GM12878 (cell line): ENCODE results near the gene EPX. TPM values are rescaled to one million over a fixed set of nuclear protein-coding genes. Genes with fewer than 3 reads are reported as not detected.

ENCODE experiments used
- ATAC-seq: fragments of 200-7000 bp; cut with Tn5 transposase; 3 replicates; pipeline ENCODE4 v1.9.1; 2020; ENCODE audit warnings: mild to moderate bottlenecking, moderate library complexity
- BruUV-seq: library from RNA; stranded (reverse); fragments of 400-500 nt; replicated peaks from 2 replicates; lab custom pipeline; 2021; lab: Mats Ljungman, UMichigan
- CTCF ChIA-PET: fragments of 300-600 bp; sonication (Branson Sonifier 250); formaldehyde crosslinking; extraction: SDS; loops from one replicate; lab custom pipeline; 2021; ENCODE audit warnings: inconsistent platforms; lab: Yijun Ruan, JAX
- POLR2A ChIA-PET: fragments of 350-600 bp; formaldehyde crosslinking; extraction: SDS; loops from one replicate; lab custom pipeline; 2021; ENCODE audit warnings: inconsistent platforms; lab: Charles Lee
- RAD21 ChIA-PET: fragments of 300-600 bp; sonication (Branson Sonifier 250); formaldehyde crosslinking; loops from one replicate; lab custom pipeline; 2023; ENCODE audit warnings: antibody characterized with exemption; ENCODE audit not compliant: unreplicated experiment; lab: Charles Lee
- SMC1A ChIA-PET: fragments of 300-600 bp; sonication (Branson Sonifier 250); formaldehyde crosslinking; loops from one replicate; lab custom pipeline; 2023; ENCODE audit not compliant: unreplicated experiment, uncharacterized antibody; lab: Charles Lee
- DNase-seq: peaks from one replicate; pipeline ENCODE4 v3.0.0-alpha.2; 2011; ENCODE audit warnings: low read depth, low spot score
- FAIRE-seq: peaks from 3 replicates; lab custom pipeline; 2011; peaks lifted over from hg19 to GRCh38; lab: Jason Lieb, UNC
- H2AFZ ChIP-seq: 2 replicates; pipeline ENCODE4 v1.6.0; 2011; ENCODE audit warnings: low read depth, low read length, control low read depth; ENCODE audit not compliant: control insufficient read depth
- H3K27ac ChIP-seq: 2 replicates; pipeline ENCODE4 v1.5.1; 2011; ENCODE audit warnings: control low read depth; ENCODE audit not compliant: control insufficient read depth, insufficient read depth
- H3K27me3 ChIP-seq, 2 experiments: replicated peaks in 1 of 2; 2 replicates each; pipeline versions ENCODE4 v1.6.0 to v1.6.1; 2011; ENCODE audit warnings: low read length in 1 of 2; ENCODE audit not compliant: control insufficient read depth in 2 of 2, insufficient read depth in 2 of 2
- H3K36me3 ChIP-seq, 2 experiments: 2 replicates each; pipeline ENCODE4 v1.5.1; 2011; ENCODE audit warnings: low read length in 1 of 2; ENCODE audit not compliant: control insufficient read depth in 2 of 2, insufficient read depth in 2 of 2
- H3K4me1 ChIP-seq: 2 replicates; pipeline ENCODE4 v1.6.1; 2011; ENCODE audit warnings: mild to moderate bottlenecking, low read length, moderate library complexity, mixed read lengths; ENCODE audit not compliant: control insufficient read depth, insufficient read depth
- H3K4me2 ChIP-seq: 2 replicates; pipeline ENCODE4 v1.6.0; 2011; ENCODE audit warnings: control low read depth; ENCODE audit not compliant: control insufficient read depth, insufficient read depth
- H3K4me3 ChIP-seq: fragments of 200-600 bp; sonication (generic); 2 replicates; pipeline ENCODE4 v1.5.1; 2016
- H3K79me2 ChIP-seq: 2 replicates; pipeline ENCODE4 v1.6.0; 2011; ENCODE audit warnings: low read length; ENCODE audit not compliant: control insufficient read depth, insufficient read depth
- H3K9ac ChIP-seq: 2 replicates; pipeline ENCODE4 v1.8.0; 2011; ENCODE audit warnings: low read length, control low read depth, mixed read lengths; ENCODE audit not compliant: control insufficient read depth, insufficient read depth
- H3K9me3 ChIP-seq: replicated peaks from 3 replicates; pipeline ENCODE4 v1.5.1; 2011; ENCODE audit warnings: mild to moderate bottlenecking, low read length; ENCODE audit not compliant: control insufficient read depth, insufficient read depth
- H4K20me1 ChIP-seq: 2 replicates; pipeline ENCODE4 v1.6.0; 2011; ENCODE audit not compliant: control insufficient read depth, insufficient read depth
- FOS ChIP-seq: IDR thresholded peaks from 3 replicates; pipeline ENCODE4 v1.6.1; 2011; ENCODE audit warnings: borderline replicate concordance; ENCODE audit not compliant: insufficient read length; ENCODE audit errors: extremely low read depth
- FOXM1 ChIP-seq: IDR thresholded peaks from 2 replicates; pipeline ENCODE4 v1.6.1; 2012; ENCODE audit warnings: low read depth, mild to moderate bottlenecking, inconsistent platforms, low read length, moderate library complexity
- IKZF1 ChIP-seq: fragments of 450-650 bp; conservative IDR thresholded peaks from 2 replicates; pipeline ENCODE4 v1.6.1; 2017; ENCODE audit warnings: antibody characterized with exemption, mild to moderate bottlenecking
- IKZF2 ChIP-seq, 2 experiments: fragments of 450-650 bp; IDR thresholded peaks; 2 replicates each; pipeline ENCODE4 v1.6.1; 2017; ENCODE audit warnings: mild to moderate bottlenecking in 2 of 2, moderate library complexity in 2 of 2
- JUNB ChIP-seq: IDR thresholded peaks from 2 replicates; pipeline ENCODE4 v1.6.1; 2016; ENCODE audit warnings: antibody characterized with exemption, mild to moderate bottlenecking
- LARP7 ChIP-seq: fragments of 450-650 bp; IDR thresholded peaks from 2 replicates; pipeline ENCODE4 v1.6.1; 2017; ENCODE audit warnings: mild to moderate bottlenecking
- MEF2A ChIP-seq: IDR thresholded peaks from 2 replicates; pipeline ENCODE4 v1.6.1; 2011; ENCODE audit warnings: low read depth, mild to moderate bottlenecking, low read length, moderate library complexity; ENCODE audit not compliant: insufficient read depth
- MEF2B ChIP-seq: fragments of 450-650 bp; IDR thresholded peaks from 2 replicates; pipeline ENCODE4 v1.6.1; 2018; ENCODE audit warnings: mild to moderate bottlenecking, moderate library complexity; ENCODE audit not compliant: partially characterized antibody, poor library complexity, severe bottlenecking
- MTA2 ChIP-seq: fragments of 450-650 bp; IDR thresholded peaks from 2 replicates; pipeline ENCODE4 v1.6.1; 2016; ENCODE audit warnings: low read depth, mild to moderate bottlenecking, moderate library complexity
- RELA ChIP-seq: fragments of 450-650 bp; IDR thresholded peaks from 2 replicates; pipeline ENCODE4 v1.8.0; 2014; ENCODE audit warnings: borderline replicate concordance; ENCODE audit not compliant: partially characterized antibody
- SIX5 ChIP-seq: IDR thresholded peaks from 2 replicates; pipeline ENCODE4 v1.6.1; 2011; ENCODE audit warnings: mild to moderate bottlenecking, low read depth, low read length, moderate library complexity; ENCODE audit not compliant: severe bottlenecking
- SREBF1 ChIP-seq: IDR thresholded peaks from 2 replicates; pipeline ENCODE4 v1.6.1; 2012; ENCODE audit warnings: mild to moderate bottlenecking, low read length
- STAT3 ChIP-seq: IDR thresholded peaks from 2 replicates; pipeline ENCODE4 v1.6.1; 2011; ENCODE audit warnings: low read depth, low read length, improper control_type of control experiment
- TCF3 ChIP-seq: IDR thresholded peaks from 2 replicates; pipeline ENCODE4 v1.6.1; 2012; ENCODE audit warnings: low read depth, mild to moderate bottlenecking, low read length, borderline replicate concordance; ENCODE audit not compliant: insufficient read depth
- ZNF24 ChIP-seq: fragments of 450-650 bp; IDR thresholded peaks from 2 replicates; pipeline ENCODE4 v1.6.1; 2017; ENCODE audit warnings: antibody characterized with exemption, mild to moderate bottlenecking
- ZZZ3 ChIP-seq: IDR thresholded peaks from 2 replicates; pipeline ENCODE4 v1.6.1; 2011; ENCODE audit warnings: low read depth; ENCODE audit not compliant: control insufficient read depth, insufficient read length
- WGBS: methylation state at CpG from one replicate; pipeline ENCODE4 v1.1.6; 2016; ENCODE audit warnings: low lambda C conversion rate; ENCODE audit not compliant: insufficient replicate concordance, insufficient coverage; ENCODE audit errors: missing lambda C conversion rate; 5-methylcytosine and 5-hydroxymethylcytosine counted together
- in situ Hi-C: fragments of 300-500 bp; cut with MboI; formaldehyde crosslinking; loops from 9 replicates; pipeline ENCODE4 v1.14.3; 2018; ENCODE audit warnings: mixed read lengths
- intact Hi-C: fragments of 100-400 bp; cut with micrococcal nuclease; formaldehyde crosslinking; loops from one replicate; pipeline ENCODE4 v1.14.2; 2022; ENCODE audit not compliant: unreplicated experiment
- polyA plus RNA-seq, 11 experiments: library from polyadenylated mRNA; depleted of rRNA in 4 of 11; unstranded in 6 of 11; stranded (reverse) in 5 of 11; fragments of >200 nt; fragmentation: Nextera tagmentation in 4 of 11; fragmentation: Illumina TruSeq in 1 of 11; extraction: Ambion mirVana in 4 of 11; extraction: Trizol in 1 of 11; gene quantifications; 1 replicate in 1 of 11; 2 replicates in 10 of 11; pipeline versions ENCODE4 v1.2.1 to v1.2.3, GENCODE V29; 2011 to 2016; ENCODE audit warnings: inconsistent platforms in 2 of 11, missing spikeins in 2 of 11, low read depth in 1 of 11
- total RNA-seq, 4 experiments: library from RNA; depleted of rRNA in 3 of 4; stranded (reverse); fragments of >200 nt in 3 of 4; fragmentation: Illumina TruSeq in 1 of 4; extraction: Trizol in 1 of 4; gene quantifications; 2 replicates each; pipeline versions ENCODE4 v1.2.1 to v1.2.3, GENCODE V29; 2013 to 2021
- TF ChIP-seq, protein P1 (sequence below): IDR thresholded peaks from 2 replicates; pipeline ENCODE4 v1.6.1; 2012; ENCODE audit warnings: low read depth, low read length, improper control_type of control experiment
- TF ChIP-seq, protein P2 (sequence below): IDR thresholded peaks from 2 replicates; pipeline ENCODE4 v1.6.1; 2011; ENCODE audit warnings: borderline replicate concordance, low read depth, mild to moderate bottlenecking, moderate library complexity, low read length; ENCODE audit not compliant: insufficient read depth, poor library complexity, severe bottlenecking
- TF ChIP-seq, protein P3 (sequence below): IDR thresholded peaks from 2 replicates; pipeline ENCODE4 v1.6.1; 2012; ENCODE audit warnings: low read depth, low read length, improper control_type of control experiment
- TF ChIP-seq, protein P4 (sequence below): fragments of 150-350 bp; IDR thresholded peaks from 2 replicates; pipeline ENCODE4 v1.6.1; 2014; ENCODE audit warnings: mild to moderate bottlenecking, low read depth, low read length

The EPX gene
- total and polyA plus RNA-seq, 10 of the 15 experiments (the other 5 are each of a cell fraction or from before 2014, with no cell fraction given): 0.03 TPM; not detected in 9

DNA sequence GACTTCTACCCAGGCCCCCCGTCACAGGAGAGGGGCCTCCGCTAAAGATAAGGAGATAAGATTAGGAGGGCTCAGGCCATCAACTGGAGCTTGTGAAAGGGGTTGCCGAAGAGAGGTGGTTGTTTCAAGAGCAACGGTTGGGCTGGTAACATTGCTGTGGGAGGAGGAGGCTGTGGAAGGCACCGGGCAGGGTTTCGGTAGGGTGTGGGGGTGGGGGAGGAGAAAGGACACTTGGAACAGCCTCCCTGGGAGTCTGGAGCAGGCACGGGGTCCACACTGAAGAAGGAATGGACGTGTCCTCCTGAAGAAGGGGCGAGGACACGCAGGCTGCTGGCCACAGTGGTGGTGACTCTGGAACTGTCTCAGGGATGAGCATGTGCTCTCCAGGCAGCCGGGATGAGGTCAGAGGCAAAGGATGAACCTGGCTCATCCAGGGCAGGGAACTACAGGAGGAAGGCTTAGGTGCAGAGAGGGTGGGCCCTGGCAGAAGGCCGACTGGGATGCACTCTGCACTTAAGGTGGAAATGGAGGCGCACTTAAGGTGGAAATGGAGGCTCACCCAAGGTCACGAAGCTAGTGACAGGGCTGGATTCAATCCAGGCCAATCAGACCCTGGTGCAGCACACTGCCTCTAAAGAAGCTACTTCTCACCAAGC is 1.2 kb upstream of the EPX start:
- no peaks in the 10 kb centered on the region for H4K20me1 ChIP-seq
- TF ChIP-seq LARP7 (no peak), TCF3 (no peak), ZZZ3 (no peak), SIX5 (no peak), MTA2 (no peak), ZNF24 (no peak), FOXM1 (no peak), MEF2B (no peak), STAT3 (no peak), RELA (no peak), JUNB (no peak), IKZF2 (IDR thresholded peaks at IDR 0.05) (no peak), IKZF1 (no peak), MEF2A (no peak), FOS (no peak), SREBF1 (no peak)
- TF ChIP-seq, protein P1, sequence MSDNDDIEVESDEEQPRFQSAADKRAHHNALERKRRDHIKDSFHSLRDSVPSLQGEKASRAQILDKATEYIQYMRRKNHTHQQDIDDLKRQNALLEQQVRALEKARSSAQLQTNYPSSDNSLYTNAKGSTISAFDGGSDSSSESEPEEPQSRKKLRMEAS: no peak
- TF ChIP-seq, protein P2, sequence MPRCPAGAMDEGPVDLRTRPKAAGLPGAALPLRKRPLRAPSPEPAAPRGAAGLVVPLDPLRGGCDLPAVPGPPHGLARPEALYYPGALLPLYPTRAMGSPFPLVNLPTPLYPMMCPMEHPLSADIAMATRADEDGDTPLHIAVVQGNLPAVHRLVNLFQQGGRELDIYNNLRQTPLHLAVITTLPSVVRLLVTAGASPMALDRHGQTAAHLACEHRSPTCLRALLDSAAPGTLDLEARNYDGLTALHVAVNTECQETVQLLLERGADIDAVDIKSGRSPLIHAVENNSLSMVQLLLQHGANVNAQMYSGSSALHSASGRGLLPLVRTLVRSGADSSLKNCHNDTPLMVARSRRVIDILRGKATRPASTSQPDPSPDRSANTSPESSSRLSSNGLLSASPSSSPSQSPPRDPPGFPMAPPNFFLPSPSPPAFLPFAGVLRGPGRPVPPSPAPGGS: no peak
- TF ChIP-seq, protein P3, sequence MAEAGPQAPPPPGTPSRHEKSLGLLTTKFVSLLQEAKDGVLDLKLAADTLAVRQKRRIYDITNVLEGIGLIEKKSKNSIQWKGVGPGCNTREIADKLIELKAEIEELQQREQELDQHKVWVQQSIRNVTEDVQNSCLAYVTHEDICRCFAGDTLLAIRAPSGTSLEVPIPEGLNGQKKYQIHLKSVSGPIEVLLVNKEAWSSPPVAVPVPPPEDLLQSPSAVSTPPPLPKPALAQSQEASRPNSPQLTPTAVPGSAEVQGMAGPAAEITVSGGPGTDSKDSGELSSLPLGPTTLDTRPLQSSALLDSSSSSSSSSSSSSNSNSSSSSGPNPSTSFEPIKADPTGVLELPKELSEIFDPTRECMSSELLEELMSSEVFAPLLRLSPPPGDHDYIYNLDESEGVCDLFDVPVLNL: no peak
- TF ChIP-seq, protein P4, sequence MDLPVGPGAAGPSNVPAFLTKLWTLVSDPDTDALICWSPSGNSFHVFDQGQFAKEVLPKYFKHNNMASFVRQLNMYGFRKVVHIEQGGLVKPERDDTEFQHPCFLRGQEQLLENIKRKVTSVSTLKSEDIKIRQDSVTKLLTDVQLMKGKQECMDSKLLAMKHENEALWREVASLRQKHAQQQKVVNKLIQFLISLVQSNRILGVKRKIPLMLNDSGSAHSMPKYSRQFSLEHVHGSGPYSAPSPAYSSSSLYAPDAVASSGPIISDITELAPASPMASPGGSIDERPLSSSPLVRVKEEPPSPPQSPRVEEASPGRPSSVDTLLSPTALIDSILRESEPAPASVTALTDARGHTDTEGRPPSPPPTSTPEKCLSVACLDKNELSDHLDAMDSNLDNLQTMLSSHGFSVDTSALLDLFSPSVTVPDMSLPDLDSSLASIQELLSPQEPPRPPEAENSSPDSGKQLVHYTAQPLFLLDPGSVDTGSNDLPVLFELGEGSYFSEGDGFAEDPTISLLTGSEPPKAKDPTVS: no peak
- TF ChIP-seq, all 136 proteins: peak for 0
- ChIA-PET RAD21 (no interaction called here), SMC1A (no interaction called here), POLR2A (interaction anchor here (0.6 kb wide), 1 partner anchor 367 kb away, joined by 3 read pairs; no protein-coding TSS in a partner anchor), CTCF (interaction anchor here (0.6 to 1.4 kb wide), 3 partner anchors 9 to 16 kb away, joined by 3 to 11 read pairs (median 3); no protein-coding TSS in a partner anchor)
- FAIRE-seq (no peak), DNase-seq (no peak), ATAC-seq (no peak)
- in situ Hi-C loops (no loop called here), intact Hi-C loops (no loop called here)
- 34% methylated on average over 14 of the region's 14 CpGs for WGBS
- H3K4me3 ChIP-seq: no peak overlapping the region
- BruUV-seq: no TSS peak
- peaks cover 3% of the 10 kb centered on the region for H3K4me1 ChIP-seq
- H3K79me2 ChIP-seq: no peaks in the 10 kb centered on the region
- no peak overlapping the region for H3K9ac ChIP-seq
- H3K27ac ChIP-seq: no peak overlapping the region
- peaks cover 2 to 3% of the 10 kb centered on the region in 2 experiments; a peak in 1 of 4 replicates for H3K27me3 ChIP-seq
- no peak overlapping the region for H3K4me2 ChIP-seq
- H3K36me3 ChIP-seq: no peaks in the 10 kb centered on the region
- H2AFZ ChIP-seq: no peak overlapping the region
- H3K9me3 ChIP-seq: no peaks in the 10 kb centered on the region
